HG03159 (cell line): ENCODE results near the gene EFNA5.

ENCODE experiments used
- ATAC-seq: cut with Tn5 transposase; IDR thresholded peaks from one replicate; pipeline ENCODE4 v1.9.1; 2021; ENCODE audit warnings: mild to moderate bottlenecking, moderate library complexity; ENCODE audit not compliant: unreplicated experiment

The EFNA5 gene

GRCh38 chr5:107670932-107671741 is at the start of gene EFNA5:
EFNA5 (minus strand) TSS chr5:107670937.
- ATAC-seq, result peak; percentile 35

DNA sequence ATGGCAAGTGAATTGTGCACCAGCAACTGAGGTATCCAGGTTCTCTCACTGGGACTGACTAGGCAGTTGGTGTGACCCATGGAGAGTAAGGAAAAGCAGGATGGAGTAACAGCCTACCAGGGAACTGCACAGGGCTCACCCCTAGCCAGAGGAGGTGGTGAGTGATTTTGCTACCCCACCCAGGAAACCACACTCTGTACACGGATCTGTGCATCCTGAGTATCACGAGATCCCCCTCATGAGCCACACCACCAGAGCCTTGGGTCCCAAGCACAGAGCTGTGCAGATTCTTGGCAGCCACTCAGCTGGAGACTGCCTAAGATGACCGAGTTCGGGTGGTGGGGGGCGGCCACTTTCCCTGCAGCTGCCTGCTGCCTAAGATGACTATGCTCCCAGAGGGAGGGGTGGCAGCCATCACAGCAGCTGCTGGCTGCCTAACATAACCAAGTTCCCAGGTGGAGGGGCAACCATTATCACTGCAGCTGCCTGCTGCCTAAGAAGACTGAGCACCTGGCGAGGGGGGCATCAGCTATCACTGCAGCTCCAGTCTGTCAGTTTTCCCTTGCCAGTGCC is 48.4 kb upstream of the EFNA5 start:
- ATAC-seq, result no peak

DNA sequence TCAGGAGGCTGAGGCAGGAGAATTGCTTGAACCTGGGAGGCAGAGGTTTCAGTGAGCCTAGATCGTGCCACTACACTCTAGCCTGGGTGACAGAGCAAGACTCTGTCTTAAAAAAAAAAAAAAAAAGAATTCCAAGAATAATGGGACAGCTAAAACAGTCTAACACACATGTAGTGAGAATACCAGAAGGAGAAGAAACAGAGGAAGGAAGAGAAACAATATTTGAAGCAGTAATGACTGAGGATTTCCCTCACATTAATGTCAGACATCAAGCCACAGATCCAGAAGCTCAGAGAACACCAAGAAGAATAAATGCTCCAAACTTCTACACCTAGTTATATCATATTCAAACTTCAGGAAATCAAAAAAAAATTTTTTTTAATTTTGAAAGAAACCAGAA is 47.1 kb upstream of the EFNA5 start:
- ATAC-seq, result no peak

DNA sequence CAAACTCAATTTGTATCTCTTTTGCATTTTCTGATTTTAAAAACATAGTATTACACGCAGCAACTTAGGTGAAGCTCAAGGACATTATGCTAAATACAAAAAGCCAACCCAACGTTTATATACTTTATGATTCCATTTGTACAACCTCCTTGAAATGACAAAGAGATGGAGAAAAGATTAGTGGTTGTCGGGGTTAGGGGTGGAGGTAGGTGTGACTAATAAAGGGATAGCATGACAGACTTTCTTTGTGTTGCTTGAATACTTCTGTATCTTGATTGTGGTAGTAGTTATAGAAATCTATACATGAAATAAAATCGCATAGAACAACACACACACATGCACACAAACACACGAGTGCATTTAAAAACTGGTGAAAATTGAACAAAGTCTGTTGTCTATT is 42.5 kb upstream of the EFNA5 start:
- ATAC-seq, result no peak

GRCh38 chr5:107712359-107712870 is 41.7 kb upstream of the EFNA5 start:
- ATAC-seq, result no peak

- ATAC-seq, result no peak
These were observed 34.8 kb upstream of the EFNA5 start for GRCh38 chr5:107705402-107706014.

- no peak for ATAC-seq
These were observed 34.1 kb upstream of the EFNA5 start for GRCh38 chr5:107704681-107705401.

- ATAC-seq, result no peak
These were observed 29.7 kb upstream of the EFNA5 start for GRCh38 chr5:107700481-107700880.

DNA sequence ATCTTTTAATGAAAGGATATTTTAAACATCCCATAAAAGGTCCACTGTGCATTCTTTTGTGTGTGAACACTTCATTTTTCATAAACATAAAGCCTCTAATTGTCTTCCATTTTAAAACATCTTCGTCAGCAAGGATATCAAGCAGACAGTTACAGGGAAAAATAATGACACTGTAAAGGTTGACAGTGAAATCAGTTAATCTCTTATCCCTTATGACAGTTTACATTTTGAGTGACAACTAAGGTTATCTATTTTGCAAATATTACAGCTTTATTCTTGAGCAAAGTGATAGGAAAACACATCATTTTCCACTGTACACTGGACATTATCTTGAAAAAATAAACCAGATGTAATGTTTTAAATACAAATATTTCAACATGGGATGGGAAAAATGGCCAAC is 28.7 kb upstream of the EFNA5 start:
- ATAC-seq, result no peak

DNA sequence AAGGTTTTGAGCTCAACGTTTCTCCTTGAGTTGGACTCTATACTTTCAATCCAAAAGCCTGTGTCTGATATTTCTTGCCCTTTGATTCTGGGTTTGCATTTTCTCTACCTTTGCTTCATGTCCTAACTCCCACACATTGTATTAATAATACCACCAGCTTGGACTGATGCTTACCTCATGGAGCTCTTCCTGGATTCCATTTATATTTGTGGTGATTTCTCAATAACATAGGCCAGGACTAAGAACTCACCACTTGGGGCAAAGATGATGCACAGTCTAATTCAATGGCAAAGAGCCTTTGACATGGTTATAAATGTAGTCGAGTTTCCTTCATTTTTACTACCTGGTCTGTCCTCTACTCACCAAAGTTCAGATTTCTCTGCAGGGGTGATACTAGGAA is 27.5 kb upstream of the EFNA5 start:
- no peak for ATAC-seq

DNA sequence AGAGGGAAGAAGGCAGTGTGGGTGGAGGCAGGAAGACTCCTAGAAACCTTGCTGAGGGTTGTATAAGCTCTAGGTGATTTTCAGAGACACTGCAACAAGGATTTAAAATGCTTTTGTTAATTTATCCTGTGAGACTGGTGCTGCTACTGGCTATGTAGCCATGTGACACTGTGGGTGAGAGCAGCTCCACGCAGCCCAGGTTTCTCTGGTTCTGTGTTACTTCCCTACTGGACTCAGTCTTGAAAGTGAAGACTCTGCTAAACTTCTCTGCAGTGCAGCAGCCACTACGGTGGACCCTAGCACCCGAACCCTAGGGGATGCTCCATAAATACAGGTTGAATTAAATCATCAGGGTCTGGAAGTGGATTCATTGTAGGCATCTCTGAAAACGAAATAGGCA is 25.8 kb upstream of the EFNA5 start:
- no peak for ATAC-seq

GRCh38 chr5:107696080-107696479 is 25.3 kb upstream of the EFNA5 start:
- no peak for ATAC-seq

DNA sequence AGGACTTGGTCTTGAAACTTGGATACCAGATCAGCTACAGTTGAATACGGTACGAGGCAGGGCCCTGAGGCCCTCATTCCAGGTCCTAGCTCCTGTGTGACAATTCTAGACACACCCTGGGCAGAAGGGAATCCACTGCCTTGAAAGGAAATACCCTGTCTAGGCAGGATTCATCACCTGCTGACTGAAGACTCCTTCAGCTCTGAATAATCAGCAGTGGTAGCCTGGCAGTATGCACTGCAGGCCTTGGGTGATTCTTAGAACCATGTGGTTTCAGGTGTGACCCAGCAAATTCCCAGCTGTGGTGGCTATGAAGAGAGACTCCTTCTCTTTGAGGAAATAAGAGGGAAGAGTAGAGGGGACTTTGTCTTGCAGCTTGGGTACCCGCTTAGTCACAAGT is 17.2 kb upstream of the EFNA5 start:
- no peak for ATAC-seq

- ATAC-seq, result no peak
These were observed 16.7 kb upstream of the EFNA5 start for GRCh38 chr5:107687404-107687803.

- ATAC-seq, result no peak
These were observed 11.8 kb upstream of the EFNA5 start for GRCh38 chr5:107682533-107682932.

- no peak for ATAC-seq
These were observed 10.1 kb upstream of the EFNA5 start for GRCh38 chr5:107680799-107681198.

- ATAC-seq, result no peak
These were observed 9.4 kb upstream of the EFNA5 start for GRCh38 chr5:107680099-107680498.

DNA sequence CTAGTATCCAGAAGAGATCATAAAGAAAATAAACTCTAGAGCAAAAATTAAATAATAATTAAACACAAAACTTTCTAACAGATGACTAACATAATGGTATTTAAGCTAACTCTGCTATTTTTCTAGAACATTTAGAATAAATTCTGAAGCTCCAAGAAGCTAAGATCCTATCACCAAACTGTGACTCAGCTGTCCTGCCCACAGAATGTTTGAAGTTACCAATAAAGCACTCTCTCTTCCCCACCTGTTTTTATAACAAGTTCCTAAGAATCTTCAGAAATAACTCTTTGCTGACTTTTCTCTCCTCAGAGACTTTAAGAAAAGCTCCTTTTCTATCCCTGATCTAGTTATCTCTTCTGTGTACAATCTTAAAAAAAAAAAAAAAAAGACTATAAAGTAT is 6.0 kb upstream of the EFNA5 start:
- ATAC-seq, result no peak

DNA sequence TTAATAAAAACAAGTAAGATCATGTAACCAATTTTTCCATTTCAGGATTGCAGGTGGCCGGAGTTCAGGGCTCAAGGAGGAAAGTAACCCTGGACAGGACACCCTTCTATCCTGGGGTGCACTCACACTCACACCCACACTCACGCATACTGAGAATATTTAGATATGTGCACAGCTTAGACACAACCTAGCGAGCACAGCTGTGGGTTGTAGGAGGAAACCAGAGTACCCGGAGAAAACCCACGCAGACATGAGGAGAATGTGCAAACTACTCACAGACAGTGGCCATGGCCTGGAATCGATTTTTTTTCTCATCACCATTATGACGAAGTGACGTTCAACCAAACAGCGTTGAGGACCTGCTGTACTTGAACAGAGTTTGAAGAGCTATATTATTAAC is 4.5 kb upstream of the EFNA5 start:
- no peak for ATAC-seq

DNA sequence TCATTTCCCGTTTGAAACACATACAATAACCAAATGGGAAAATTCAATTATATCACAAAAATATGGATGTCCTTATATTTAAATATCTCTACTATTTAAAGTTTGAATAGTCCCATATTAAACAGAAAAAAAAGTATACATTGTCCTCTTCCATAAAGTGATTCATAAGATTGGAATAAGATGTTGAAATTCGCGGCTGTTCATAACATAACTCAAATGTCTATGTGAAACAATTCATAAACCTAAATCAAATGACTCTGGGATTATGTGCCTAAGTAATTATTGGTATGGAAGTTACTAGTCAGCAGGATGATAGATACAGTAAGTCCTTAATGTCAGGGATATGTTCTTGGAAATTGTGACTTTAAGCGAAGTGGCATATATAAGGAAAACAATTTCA is 3.9 kb upstream of the EFNA5 start:
- ATAC-seq, result no peak

DNA sequence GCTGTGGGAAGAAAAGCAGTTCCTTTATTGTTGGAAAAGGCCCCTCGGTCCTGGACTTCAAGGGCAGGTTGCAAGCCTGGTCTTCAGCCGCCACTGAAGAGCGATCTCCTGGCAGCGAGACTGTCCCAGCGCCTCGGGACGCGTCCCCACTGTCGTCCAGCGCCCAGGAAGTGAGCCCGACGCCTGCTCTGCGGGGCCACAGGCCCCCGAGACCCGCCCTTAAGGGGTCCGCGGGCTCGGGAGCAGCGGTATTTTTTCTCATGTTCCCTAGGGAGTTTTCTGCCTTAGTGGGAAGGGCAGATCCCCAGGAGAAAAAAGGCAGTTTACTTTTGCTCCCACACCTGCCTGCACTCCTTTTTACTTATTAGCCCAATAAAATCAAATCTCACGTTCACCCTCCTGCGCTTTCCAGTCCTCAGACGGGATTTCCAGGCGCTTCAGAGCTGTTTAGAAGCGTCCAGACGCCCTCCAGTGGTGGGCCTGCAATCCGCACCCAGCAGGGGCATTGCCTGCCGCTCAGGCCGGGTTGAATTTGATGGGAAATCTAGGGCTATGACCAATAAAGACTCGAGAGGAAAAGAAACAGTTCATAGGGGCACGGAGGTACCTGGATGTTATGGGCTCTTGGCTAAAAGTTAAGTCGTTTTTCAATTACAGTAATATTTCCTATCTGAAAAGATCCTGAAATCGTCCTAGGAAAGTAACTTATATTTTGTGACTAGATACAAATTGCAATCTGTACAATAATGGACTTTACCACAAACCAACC is 2.8 kb upstream of the EFNA5 start:
- peak; percentile 72 for ATAC-seq
